Tongue (tissue), 3 donors: ENCODE data around the gene FNDC8. TPM values are rescaled to one million over a fixed set of nuclear protein-coding genes. Genes with fewer than 3 reads are reported as not detected.
"Not testable (repeated sequence)": the region's sequence is repeated elsewhere in the genome, so short reads cannot be mapped to it uniquely, and the experiment has no call there.

Experiments
- DNase-seq: peaks from one replicate; pipeline ENCODE4 v3.0.0-alpha.2; 2015
- small RNA-seq: library from RNA; depleted of rRNA; stranded (forward); fragments of <200 nt; gene quantifications from one replicate; pipeline ENCODE3, GENCODE V24; 2014; ENCODE audit warnings: low replicate concordance
- total RNA-seq: library from RNA; depleted of rRNA; stranded (reverse); fragments of >200 nt; gene quantifications from one replicate; pipeline ENCODE4 v1.2.3, GENCODE V29; 2014

FNDC8 gene
- total RNA-seq, 1 donor from 2014 or later = not detected

GRCh38 chr17:35171834-35172233 lies 50.4 kb downstream of the FNDC8 start:
- DNase-seq = no peak

GRCh38 chr17:35172321-35172720 lies 50.9 kb downstream of the FNDC8 start:
- not testable (repeated sequence) for DNase-seq

- DNase-seq = no peak
These were observed 53.5 kb downstream of the FNDC8 start for GRCh38 chr17:35174835-35175334.

GRCh38 chr17:35175638-35176415 lies 54.4 kb downstream of the FNDC8 start:
- DNase-seq = no peak

GRCh38 chr17:35176897-35177296 lies 55.5 kb downstream of the FNDC8 start:
- no peak for DNase-seq

GRCh38 chr17:35179379-35179778 lies 58.0 kb downstream of the FNDC8 start:
- not testable (repeated sequence) for DNase-seq

Small RNAs within 50 kb of the gene (small RNA-seq; reads per million reads assigned to genes)
- gene AC004223.1 (not detected), gene RNU6-840P (not detected)

Other genes with a start within 250 kb of the FNDC8 start
- 2.7 TPM for gene CCT6B, start 160.2 kb upstream of the FNDC8 start, total RNA-seq
- 16.7 TPM for gene ZNF830, start 160.1 kb upstream of the FNDC8 start, total RNA-seq
- gene LIG3, start 141.1 kb upstream of the FNDC8 start, total RNA-seq = 34.0 TPM
- gene RFFL, start 57.9 kb upstream of the FNDC8 start, total RNA-seq = 31.6 TPM
- gene RAD51D, start 1.8 kb upstream of the FNDC8 start, total RNA-seq = 5.2 TPM
- 30.0 TPM for gene NLE1, start 20.7 kb downstream of the FNDC8 start, total RNA-seq
- gene UNC45B, start 26.2 kb downstream of the FNDC8 start, total RNA-seq = 193 TPM
- not detected for gene SLC35G3, start 72.8 kb downstream of the FNDC8 start, total RNA-seq
- 9.4 TPM for gene SLFN5, start 121.5 kb downstream of the FNDC8 start, total RNA-seq